ENCODE data around the gene FOXF1. TPM values are rescaled to one million over a fixed set of nuclear protein-coding genes. Genes with fewer than 3 reads are reported as not detected.

Gene FOXF1
- total and polyA plus RNA-seq, 4 donors = 0.56 to 1.2 (median 0.89) TPM

DNA sequence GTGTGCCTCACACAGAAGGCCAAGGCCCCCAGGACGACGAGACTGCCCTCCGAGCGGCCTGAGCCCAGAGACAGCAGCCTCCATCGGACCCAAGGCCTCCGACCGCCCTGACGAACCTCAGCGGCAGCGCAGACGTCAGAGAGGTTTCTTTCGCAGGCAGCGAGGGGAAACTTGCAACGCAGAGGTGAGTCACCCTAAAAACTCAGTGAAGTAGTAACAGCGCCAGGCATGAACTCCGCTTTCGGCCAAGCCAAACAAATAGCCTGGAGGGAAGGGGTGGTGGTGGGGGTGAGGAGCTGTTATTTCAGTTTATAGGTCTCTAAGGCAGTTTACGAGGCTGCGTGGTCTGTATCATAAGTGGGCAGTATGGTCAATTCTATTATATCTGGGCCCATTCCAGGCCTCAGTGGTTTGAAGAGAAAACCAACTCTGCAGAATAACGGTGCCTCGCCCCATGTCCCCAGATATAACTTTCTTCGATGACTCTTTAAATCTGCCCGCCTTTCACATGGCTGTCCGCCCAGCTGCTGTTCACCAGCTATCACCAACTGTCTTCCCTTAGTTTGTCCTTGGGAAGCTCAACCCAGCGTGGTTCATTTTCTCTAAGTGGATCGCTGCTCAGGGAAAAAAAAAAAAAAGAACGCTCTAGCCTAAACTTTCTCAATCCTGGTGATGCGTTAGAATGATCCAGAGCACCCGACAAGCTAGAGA lies 43.5 kb upstream of the FOXF1 start:
- H3K4me1 ChIP-seq (ENCODE audit: control insufficient read depth in 4 of 4, insufficient read depth in 4 of 4, low read length in 3 of 4) = no peaks in the 10 kb centered on the region
- no peak for TF ChIP-seq JUND (IDR thresholded peaks at IDR 0.05)
- TF ChIP-seq RXRA (IDR thresholded peaks at IDR 0.05) = no peak
- TF ChIP-seq FOXA2 (IDR thresholded peaks at IDR 0.05) = no peak
- TF ChIP-seq, protein P1, sequence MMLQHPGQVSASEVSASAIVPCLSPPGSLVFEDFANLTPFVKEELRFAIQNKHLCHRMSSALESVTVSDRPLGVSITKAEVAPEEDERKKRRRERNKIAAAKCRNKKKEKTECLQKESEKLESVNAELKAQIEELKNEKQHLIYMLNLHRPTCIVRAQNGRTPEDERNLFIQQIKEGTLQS (IDR thresholded peaks at IDR 0.05) = no peak
- no peak for TF ChIP-seq NR2F2 (IDR thresholded peaks at IDR 0.05)
- TF ChIP-seq, protein P2, sequence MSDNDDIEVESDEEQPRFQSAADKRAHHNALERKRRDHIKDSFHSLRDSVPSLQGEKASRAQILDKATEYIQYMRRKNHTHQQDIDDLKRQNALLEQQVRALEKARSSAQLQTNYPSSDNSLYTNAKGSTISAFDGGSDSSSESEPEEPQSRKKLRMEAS (IDR thresholded peaks at IDR 0.05) = no peak
- TF ChIP-seq EGR1 (IDR thresholded peaks at IDR 0.05; ENCODE audit: low read depth in 2 of 2) = no peak
- no peak for TF ChIP-seq RAD21 (IDR thresholded peaks at IDR 0.05)
- TF ChIP-seq, protein P3, sequence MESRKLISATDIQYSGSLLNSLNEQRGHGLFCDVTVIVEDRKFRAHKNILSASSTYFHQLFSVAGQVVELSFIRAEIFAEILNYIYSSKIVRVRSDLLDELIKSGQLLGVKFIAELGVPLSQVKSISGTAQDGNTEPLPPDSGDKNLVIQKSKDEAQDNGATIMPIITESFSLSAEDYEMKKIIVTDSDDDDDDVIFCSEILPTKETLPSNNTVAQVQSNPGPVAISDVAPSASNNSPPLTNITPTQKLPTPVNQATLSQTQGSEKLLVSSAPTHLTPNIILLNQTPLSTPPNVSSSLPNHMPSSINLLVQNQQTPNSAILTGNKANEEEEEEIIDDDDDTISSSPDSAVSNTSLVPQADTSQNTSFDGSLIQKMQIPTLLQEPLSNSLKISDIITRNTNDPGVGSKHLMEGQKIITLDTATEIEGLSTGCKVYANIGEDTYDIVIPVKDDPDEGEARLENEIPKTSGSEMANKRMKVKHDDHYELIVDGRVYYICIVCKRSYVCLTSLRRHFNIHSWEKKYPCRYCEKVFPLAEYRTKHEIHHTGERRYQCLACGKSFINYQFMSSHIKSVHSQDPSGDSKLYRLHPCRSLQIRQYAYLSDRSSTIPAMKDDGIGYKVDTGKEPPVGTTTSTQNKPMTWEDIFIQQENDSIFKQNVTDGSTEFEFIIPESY (IDR thresholded peaks at IDR 0.05) = no peak
- TF ChIP-seq, protein P4, sequence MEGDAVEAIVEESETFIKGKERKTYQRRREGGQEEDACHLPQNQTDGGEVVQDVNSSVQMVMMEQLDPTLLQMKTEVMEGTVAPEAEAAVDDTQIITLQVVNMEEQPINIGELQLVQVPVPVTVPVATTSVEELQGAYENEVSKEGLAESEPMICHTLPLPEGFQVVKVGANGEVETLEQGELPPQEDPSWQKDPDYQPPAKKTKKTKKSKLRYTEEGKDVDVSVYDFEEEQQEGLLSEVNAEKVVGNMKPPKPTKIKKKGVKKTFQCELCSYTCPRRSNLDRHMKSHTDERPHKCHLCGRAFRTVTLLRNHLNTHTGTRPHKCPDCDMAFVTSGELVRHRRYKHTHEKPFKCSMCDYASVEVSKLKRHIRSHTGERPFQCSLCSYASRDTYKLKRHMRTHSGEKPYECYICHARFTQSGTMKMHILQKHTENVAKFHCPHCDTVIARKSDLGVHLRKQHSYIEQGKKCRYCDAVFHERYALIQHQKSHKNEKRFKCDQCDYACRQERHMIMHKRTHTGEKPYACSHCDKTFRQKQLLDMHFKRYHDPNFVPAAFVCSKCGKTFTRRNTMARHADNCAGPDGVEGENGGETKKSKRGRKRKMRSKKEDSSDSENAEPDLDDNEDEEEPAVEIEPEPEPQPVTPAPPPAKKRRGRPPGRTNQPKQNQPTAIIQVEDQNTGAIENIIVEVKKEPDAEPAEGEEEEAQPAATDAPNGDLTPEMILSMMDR (IDR thresholded peaks at IDR 0.05; ENCODE audit: low read depth, low read length, missing input control) = no peak
- TF ChIP-seq TAF1 (conservative IDR thresholded peaks at IDR 0.05) = no peak
- no peak for TF ChIP-seq HNF4G (IDR thresholded peaks at IDR 0.05)
- no peak for TF ChIP-seq HNF4A (conservative IDR thresholded peaks at IDR 0.05)
- TF ChIP-seq YY1 (IDR thresholded peaks at IDR 0.05) = no peak
- no peak for TF ChIP-seq SP1 (IDR thresholded peaks at IDR 0.05)
- TF ChIP-seq, protein P5, sequence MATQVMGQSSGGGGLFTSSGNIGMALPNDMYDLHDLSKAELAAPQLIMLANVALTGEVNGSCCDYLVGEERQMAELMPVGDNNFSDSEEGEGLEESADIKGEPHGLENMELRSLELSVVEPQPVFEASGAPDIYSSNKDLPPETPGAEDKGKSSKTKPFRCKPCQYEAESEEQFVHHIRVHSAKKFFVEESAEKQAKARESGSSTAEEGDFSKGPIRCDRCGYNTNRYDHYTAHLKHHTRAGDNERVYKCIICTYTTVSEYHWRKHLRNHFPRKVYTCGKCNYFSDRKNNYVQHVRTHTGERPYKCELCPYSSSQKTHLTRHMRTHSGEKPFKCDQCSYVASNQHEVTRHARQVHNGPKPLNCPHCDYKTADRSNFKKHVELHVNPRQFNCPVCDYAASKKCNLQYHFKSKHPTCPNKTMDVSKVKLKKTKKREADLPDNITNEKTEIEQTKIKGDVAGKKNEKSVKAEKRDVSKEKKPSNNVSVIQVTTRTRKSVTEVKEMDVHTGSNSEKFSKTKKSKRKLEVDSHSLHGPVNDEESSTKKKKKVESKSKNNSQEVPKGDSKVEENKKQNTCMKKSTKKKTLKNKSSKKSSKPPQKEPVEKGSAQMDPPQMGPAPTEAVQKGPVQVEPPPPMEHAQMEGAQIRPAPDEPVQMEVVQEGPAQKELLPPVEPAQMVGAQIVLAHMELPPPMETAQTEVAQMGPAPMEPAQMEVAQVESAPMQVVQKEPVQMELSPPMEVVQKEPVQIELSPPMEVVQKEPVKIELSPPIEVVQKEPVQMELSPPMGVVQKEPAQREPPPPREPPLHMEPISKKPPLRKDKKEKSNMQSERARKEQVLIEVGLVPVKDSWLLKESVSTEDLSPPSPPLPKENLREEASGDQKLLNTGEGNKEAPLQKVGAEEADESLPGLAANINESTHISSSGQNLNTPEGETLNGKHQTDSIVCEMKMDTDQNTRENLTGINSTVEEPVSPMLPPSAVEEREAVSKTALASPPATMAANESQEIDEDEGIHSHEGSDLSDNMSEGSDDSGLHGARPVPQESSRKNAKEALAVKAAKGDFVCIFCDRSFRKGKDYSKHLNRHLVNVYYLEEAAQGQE (IDR thresholded peaks at IDR 0.05) = no peak
- TF ChIP-seq FOXA1 (IDR thresholded peaks at IDR 0.05) = no peak
- H3K36me3 ChIP-seq (ENCODE audit: control insufficient read depth in 4 of 4, insufficient read depth in 3 of 4, low read depth in 1 of 4, low read length in 3 of 4) = no peaks in the 10 kb centered on the region
- H3K27me3 ChIP-seq (ENCODE audit: control insufficient read depth in 4 of 4, insufficient read depth in 4 of 4, low read length in 3 of 4) = no peaks in the 10 kb centered on the region
- DNase-seq (ENCODE audit: low spot score) = no peak
- 86% methylated on average over 29 of the region's 29 CpGs for WGBS
- H3K9ac ChIP-seq (ENCODE audit: low read depth in 1 of 2, low read length in 2 of 2) = no peak overlapping the region
- H3K4me3 ChIP-seq (ENCODE audit: low read depth in 1 of 3, low read length in 3 of 3) = no peak overlapping the region
- no peak overlapping the region for H3K27ac ChIP-seq (ENCODE audit: low read depth in 1 of 2, low read length in 2 of 2)
- peaks cover 0 to 4% (median 0%) of the 10 kb centered on the region in 4 donors for H3K9me3 ChIP-seq (ENCODE audit: control insufficient read depth in 4 of 4, low read length in 3 of 4)

All from liver (tissue), 9 donors.